B cell (primary cell): ENCODE data around the gene SIPA1.

ENCODE experiments used
- EZH2 ChIP-seq: IDR thresholded peaks from 2 replicates; pipeline ENCODE4 v1.6.1; 2012; ENCODE audit warnings: borderline replicate concordance, low read depth, mild to moderate bottlenecking, moderate library complexity, low read length; ENCODE audit not compliant: insufficient read depth, poor library complexity, severe bottlenecking
- TF ChIP-seq, protein P1 (sequence below): fragments of 200-600 bp; IDR thresholded peaks from one replicate; pipeline ENCODE4 v1.8.0; 2022; ENCODE audit warnings: antibody characterized with exemption, mild to moderate bottlenecking

DNA sequence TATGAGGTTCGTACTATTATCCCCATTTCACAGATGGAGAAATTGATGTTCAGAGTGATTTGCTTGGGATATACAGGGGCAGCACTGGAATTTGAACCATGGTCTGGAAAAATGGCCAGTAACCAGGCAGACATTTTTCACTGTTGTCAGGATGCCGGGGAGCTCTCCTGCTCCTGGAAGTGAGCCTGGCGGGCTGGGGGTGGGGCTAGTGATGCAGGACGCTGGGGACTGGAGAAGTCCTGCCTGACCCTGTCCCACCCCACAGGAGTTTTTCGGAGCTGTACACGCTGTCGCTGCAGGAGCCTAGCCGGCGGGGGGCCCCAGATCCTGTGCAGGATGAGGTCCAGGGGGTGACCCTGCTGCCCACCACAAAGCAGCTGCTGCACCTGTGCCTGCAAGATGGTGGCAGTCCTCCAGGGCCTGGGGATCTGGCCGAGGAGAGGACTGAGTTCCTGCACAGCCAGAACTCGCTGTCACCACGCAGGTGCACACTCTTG lies 11.1 kb downstream of the SIPA1 start:
- TF ChIP-seq, protein P1, sequence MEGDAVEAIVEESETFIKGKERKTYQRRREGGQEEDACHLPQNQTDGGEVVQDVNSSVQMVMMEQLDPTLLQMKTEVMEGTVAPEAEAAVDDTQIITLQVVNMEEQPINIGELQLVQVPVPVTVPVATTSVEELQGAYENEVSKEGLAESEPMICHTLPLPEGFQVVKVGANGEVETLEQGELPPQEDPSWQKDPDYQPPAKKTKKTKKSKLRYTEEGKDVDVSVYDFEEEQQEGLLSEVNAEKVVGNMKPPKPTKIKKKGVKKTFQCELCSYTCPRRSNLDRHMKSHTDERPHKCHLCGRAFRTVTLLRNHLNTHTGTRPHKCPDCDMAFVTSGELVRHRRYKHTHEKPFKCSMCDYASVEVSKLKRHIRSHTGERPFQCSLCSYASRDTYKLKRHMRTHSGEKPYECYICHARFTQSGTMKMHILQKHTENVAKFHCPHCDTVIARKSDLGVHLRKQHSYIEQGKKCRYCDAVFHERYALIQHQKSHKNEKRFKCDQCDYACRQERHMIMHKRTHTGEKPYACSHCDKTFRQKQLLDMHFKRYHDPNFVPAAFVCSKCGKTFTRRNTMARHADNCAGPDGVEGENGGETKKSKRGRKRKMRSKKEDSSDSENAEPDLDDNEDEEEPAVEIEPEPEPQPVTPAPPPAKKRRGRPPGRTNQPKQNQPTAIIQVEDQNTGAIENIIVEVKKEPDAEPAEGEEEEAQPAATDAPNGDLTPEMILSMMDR: no peak
- TF ChIP-seq EZH2: no peak
